Smooth muscle cell (in vitro differentiated cells): Measurements from ENCODE around the gene MEIOB. TPM values are rescaled to one million over a fixed set of nuclear protein-coding genes. Genes with fewer than 3 reads are reported as not detected.
A peak's percentile ranks its signal among the peaks of the same experiment; 100 is the strongest.

Experiments
- DNase-seq: peaks from one replicate; lab custom pipeline; 2025; ENCODE audit not compliant: unreplicated experiment; lab: John Stamatoyannopoulos, UW
- H2AFZ ChIP-seq: fragments of 200-600 bp; sonication (generic); 2 replicates; pipeline ENCODE4 v1.6.0; 2016; ENCODE audit warnings: antibody characterized with exemption, low read depth, mild to moderate bottlenecking
- H3F3A ChIP-seq: fragments of 200-600 bp; sonication (generic); 2 replicates; pipeline ENCODE4 v1.6.0; 2017; ENCODE audit warnings: antibody characterized with exemption, low read depth
- H3K27ac ChIP-seq: fragments of 200-600 bp; sonication (generic); 2 replicates; pipeline ENCODE4 v1.5.1; 2016; ENCODE audit warnings: low read depth, mild to moderate bottlenecking
- H3K27me3 ChIP-seq: fragments of 200-600 bp; sonication (generic); 2 replicates; pipeline ENCODE4 v1.6.1; 2016; ENCODE audit warnings: low read depth, mild to moderate bottlenecking
- H3K36me3 ChIP-seq: fragments of 200-600 bp; sonication (generic); 2 replicates; pipeline ENCODE4 v1.5.1; 2016; ENCODE audit warnings: low read depth
- H3K4me1 ChIP-seq: fragments of 200-600 bp; sonication (generic); 2 replicates; pipeline ENCODE4 v1.5.1; 2016; ENCODE audit warnings: low read depth
- H3K4me2 ChIP-seq: fragments of 200-600 bp; sonication (generic); 2 replicates; pipeline ENCODE4 v1.6.0; 2016; ENCODE audit warnings: mild to moderate bottlenecking
- H3K4me3 ChIP-seq: fragments of 200-600 bp; sonication (generic); 2 replicates; pipeline ENCODE4 v1.5.1; 2016; ENCODE audit warnings: mild to moderate bottlenecking
- H3K79me2 ChIP-seq: fragments of 200-600 bp; sonication (generic); 2 replicates; pipeline ENCODE4 v1.6.0; 2016; ENCODE audit warnings: low read depth, mild to moderate bottlenecking
- H3K9ac ChIP-seq: fragments of 200-600 bp; sonication (generic); 2 replicates; pipeline ENCODE4 v1.6.0; 2016; ENCODE audit warnings: low read depth
- H3K9me3 ChIP-seq: fragments of 200-600 bp; sonication (generic); replicated peaks from 2 replicates; pipeline ENCODE4 v1.5.1; 2016; ENCODE audit warnings: low read depth
- H4K20me1 ChIP-seq: fragments of 200-600 bp; sonication (generic); 2 replicates; pipeline ENCODE4 v1.6.0; 2016; ENCODE audit warnings: low read depth
- WGBS: methylation state at CpG from one replicate; pipeline ENCODE4 v1.1.7; 2016; ENCODE audit warnings: low lambda C conversion rate; 5-methylcytosine and 5-hydroxymethylcytosine counted together
- polyA plus RNA-seq: library from polyadenylated mRNA; unstranded; fragments of >200 nt; fragmentation: Nextera tagmentation; extraction: Ambion mirVana; gene quantifications from 2 replicates; pipeline ENCODE4 v1.2.1, GENCODE V29; 2016
- total RNA-seq: library from RNA; depleted of rRNA; stranded (reverse); fragments of >200 nt; gene quantifications from 2 replicates; pipeline ENCODE4 v1.2.3, GENCODE V29; 2014
- TF ChIP-seq, protein P1 (sequence below): fragments of 200-600 bp; sonication (generic); IDR thresholded peaks from 2 replicates; pipeline ENCODE4 v1.5.1; 2017; ENCODE audit warnings: borderline replicate concordance, mild to moderate bottlenecking, antibody characterized with exemption; ENCODE audit not compliant: insufficient read depth, poor library complexity, severe bottlenecking

MEIOB gene
- total and polyA plus RNA-seq, 2 experiments from 2014 or later, result 0.18 to 1.7 TPM

DNA sequence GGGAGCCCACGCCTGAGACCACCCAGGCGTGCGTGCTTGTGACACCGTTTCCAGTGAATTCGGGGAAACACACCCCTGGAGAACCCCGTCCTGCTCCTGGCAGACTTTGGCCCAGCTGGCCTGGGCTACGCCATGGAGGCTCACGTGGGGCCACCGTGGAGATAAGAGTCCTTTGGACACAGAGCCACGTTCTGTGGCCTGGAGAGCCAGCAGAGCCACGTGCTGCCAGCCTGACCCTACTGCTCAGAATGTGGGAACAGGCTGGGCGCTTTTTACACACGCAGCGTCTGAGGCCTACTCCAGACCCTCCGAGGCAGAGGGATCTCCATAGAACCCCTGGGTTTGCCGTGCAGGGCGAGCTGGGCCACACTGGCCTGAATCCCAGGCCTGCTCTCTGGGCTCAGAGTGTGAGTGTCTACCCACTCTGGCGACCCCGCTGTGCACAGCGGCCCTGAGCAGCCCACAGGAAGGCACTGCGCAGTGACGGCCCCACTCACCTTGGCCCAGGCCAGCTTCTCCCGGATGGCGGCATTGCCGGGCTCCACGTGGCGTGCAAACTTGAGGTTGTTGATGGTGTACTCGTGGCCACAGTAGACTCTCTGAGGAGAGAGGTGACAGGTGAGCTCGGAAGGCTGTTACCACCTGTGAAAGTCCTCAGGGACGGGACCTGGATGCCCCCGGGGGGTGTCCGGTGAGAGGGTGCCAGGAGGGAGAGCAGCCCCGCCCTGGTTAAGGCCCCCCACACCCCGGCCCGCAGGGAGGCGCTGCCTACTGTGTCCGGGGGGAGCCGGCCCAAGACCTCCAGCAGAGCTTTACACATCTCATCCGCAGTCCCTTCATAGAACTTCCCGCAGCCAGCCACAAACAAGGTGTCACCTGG lies 55.3 kb downstream of the MEIOB start:
- H2AFZ ChIP-seq, result no peak overlapping the region
- WGBS, result 97% methylated on average over 40 of the region's 40 CpGs
- H3K4me3 ChIP-seq, result no peak overlapping the region
- H3K4me1 ChIP-seq, result peaks cover 5% of the 10 kb centered on the region
- TF ChIP-seq, protein P1, sequence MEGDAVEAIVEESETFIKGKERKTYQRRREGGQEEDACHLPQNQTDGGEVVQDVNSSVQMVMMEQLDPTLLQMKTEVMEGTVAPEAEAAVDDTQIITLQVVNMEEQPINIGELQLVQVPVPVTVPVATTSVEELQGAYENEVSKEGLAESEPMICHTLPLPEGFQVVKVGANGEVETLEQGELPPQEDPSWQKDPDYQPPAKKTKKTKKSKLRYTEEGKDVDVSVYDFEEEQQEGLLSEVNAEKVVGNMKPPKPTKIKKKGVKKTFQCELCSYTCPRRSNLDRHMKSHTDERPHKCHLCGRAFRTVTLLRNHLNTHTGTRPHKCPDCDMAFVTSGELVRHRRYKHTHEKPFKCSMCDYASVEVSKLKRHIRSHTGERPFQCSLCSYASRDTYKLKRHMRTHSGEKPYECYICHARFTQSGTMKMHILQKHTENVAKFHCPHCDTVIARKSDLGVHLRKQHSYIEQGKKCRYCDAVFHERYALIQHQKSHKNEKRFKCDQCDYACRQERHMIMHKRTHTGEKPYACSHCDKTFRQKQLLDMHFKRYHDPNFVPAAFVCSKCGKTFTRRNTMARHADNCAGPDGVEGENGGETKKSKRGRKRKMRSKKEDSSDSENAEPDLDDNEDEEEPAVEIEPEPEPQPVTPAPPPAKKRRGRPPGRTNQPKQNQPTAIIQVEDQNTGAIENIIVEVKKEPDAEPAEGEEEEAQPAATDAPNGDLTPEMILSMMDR, result no peak
- H3K36me3 ChIP-seq, result no peaks in the 10 kb centered on the region
- H3K79me2 ChIP-seq, result no peaks in the 10 kb centered on the region
- H3F3A ChIP-seq, result peaks cover 8% of the 10 kb centered on the region
- no peak overlapping the region for H3K27ac ChIP-seq
- no peaks in the 10 kb centered on the region for H4K20me1 ChIP-seq
- H3K4me2 ChIP-seq, result no peak overlapping the region
- no peak overlapping the region for H3K9ac ChIP-seq
- H3K27me3 ChIP-seq, result no peaks in the 10 kb centered on the region
- no peaks in the 10 kb centered on the region for H3K9me3 ChIP-seq
- DNase-seq, result no peak

DNA sequence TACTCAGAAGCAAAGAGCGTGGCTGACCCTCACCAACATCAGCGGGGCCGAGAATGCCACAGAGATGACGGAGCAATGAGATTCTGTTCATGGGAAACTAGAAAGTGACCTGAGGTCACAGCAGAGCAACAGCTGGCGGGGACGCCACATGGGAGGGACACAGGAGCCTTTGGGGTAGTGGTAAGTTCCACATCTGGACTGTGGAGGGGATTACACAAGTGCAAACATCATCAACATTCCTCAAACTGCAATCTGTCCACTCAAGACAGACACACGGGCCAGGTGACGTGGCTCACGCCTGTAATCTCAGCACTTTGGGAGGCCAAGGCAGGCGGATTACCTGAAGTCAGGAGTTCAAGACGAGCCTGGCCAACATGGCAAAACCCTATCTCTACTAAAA lies 56.5 kb downstream of the MEIOB start:
- no peaks in the 10 kb centered on the region for H3K9me3 ChIP-seq
- no peak for DNase-seq
- peaks cover 5% of the 10 kb centered on the region for H3K4me1 ChIP-seq
- peaks cover 8% of the 10 kb centered on the region for H3F3A ChIP-seq
- H3K79me2 ChIP-seq, result no peaks in the 10 kb centered on the region
- H3K27ac ChIP-seq, result no peak overlapping the region
- no peak overlapping the region for H3K4me3 ChIP-seq
- no peaks in the 10 kb centered on the region for H4K20me1 ChIP-seq
- TF ChIP-seq, protein P1, result no peak
- no peaks in the 10 kb centered on the region for H3K36me3 ChIP-seq
- H2AFZ ChIP-seq, result no peak overlapping the region
- H3K9ac ChIP-seq, result no peak overlapping the region
- H3K27me3 ChIP-seq, result no peaks in the 10 kb centered on the region
- 97% methylated on average over 11 of the region's 11 CpGs for WGBS
- H3K4me2 ChIP-seq, result no peak overlapping the region

DNA sequence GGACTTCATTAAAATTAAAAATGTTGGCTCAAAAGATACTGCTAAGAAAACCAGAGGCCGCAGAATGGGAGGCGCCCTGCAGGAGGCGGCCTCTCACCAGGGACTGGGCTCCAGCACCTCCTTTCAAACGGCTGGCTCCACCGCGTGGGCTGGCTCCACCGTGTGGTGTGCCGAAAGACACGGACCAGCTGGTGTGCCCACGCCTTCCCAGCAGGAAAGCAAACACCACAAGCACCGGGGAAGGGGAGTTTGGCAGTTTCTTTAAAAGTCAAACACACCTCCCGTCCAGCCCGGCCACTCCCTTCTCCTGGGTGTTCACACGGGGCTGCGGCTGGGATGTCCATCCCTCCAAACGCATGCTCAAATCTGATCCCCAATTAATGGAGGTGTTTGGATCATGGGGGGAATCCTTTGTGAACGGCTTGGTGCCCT lies 59.2 kb downstream of the MEIOB start:
- no peak overlapping the region for H2AFZ ChIP-seq
- DNase-seq, result no peak

More for the DNA sequence above, 59.2 kb downstream of the MEIOB start:
- peaks cover 5% of the 10 kb centered on the region for H3K4me1 ChIP-seq
- no peaks in the 10 kb centered on the region for H4K20me1 ChIP-seq
- H3K79me2 ChIP-seq, result no peaks in the 10 kb centered on the region
- H3K9me3 ChIP-seq, result no peaks in the 10 kb centered on the region
- TF ChIP-seq, protein P1, result peak; percentile 36
- H3K27me3 ChIP-seq, result no peaks in the 10 kb centered on the region
- H3K4me3 ChIP-seq, result no peak overlapping the region
- H3K27ac ChIP-seq, result no peak overlapping the region
- 44% methylated on average over 17 of the region's 17 CpGs for WGBS
- no peak overlapping the region for H3K9ac ChIP-seq
- peaks cover 8% of the 10 kb centered on the region for H3F3A ChIP-seq
- H3K4me2 ChIP-seq, result peak overlapping the region; percentile 40
- H3K36me3 ChIP-seq, result no peaks in the 10 kb centered on the region
